HFFc6 (cell line): ENCODE results near the gene FAXC. TPM values are rescaled to one million over a fixed set of nuclear protein-coding genes. Genes with fewer than 3 reads are reported as not detected.

Source experiments
- DNase-seq: peaks from one replicate; pipeline ENCODE4 v3.0.0-alpha.2; 2018
- H3K27ac Mint-ChIP-seq: 2 replicates; pipeline ENCODE4 v1.8.0; 2020; ENCODE audit warnings: mild to moderate bottlenecking, mixed read lengths
- H3K27me3 Mint-ChIP-seq: 2 replicates; pipeline ENCODE4 v1.8.0; 2021; ENCODE audit warnings: mild to moderate bottlenecking, moderate library complexity, mixed read lengths; ENCODE audit not compliant: insufficient read depth
- H3K36me3 Mint-ChIP-seq: 2 replicates; pipeline ENCODE4 v1.8.0; 2021; ENCODE audit warnings: low read depth, mixed read lengths
- H3K4me1 Mint-ChIP-seq: 2 replicates; pipeline ENCODE4 v1.8.0; 2020; ENCODE audit warnings: low read depth, mixed read lengths
- H3K4me3 Mint-ChIP-seq: 2 replicates; pipeline ENCODE4 v1.8.0; 2020; ENCODE audit warnings: mild to moderate bottlenecking, moderate library complexity, mixed read lengths
- H3K9me3 Mint-ChIP-seq: 2 replicates; pipeline ENCODE4 v1.8.0; 2020; ENCODE audit warnings: mild to moderate bottlenecking, mixed read lengths
- total RNA-seq, 6 experiments: library from RNA; stranded (reverse); fragmentation: NEBNext Ultra II Directional; extraction: Animal tissue kit (Norgen Biotek cat#: 25700); gene quantifications; 2 replicates in 1 of 6; 3 replicates in 5 of 6; pipeline ENCODE4 v1.2.3, GENCODE V29; 2021
- TF ChIP-seq, protein P1 (sequence below): fragments of 200-600 bp; sonication (generic); IDR thresholded peaks from 2 replicates; pipeline ENCODE4 v1.5.0; 2021; ENCODE audit warnings: antibody characterized with exemption, mild to moderate bottlenecking

The FAXC gene
- total RNA-seq, 6 experiments from 2014 or later: 1.6 to 3.0 (median 1.9) TPM

- H3K4me3 Mint-ChIP-seq: no peak overlapping the region
- no peak for DNase-seq
- H3K27me3 Mint-ChIP-seq: peaks cover 6% of the 10 kb centered on the region
- TF ChIP-seq, protein P1, sequence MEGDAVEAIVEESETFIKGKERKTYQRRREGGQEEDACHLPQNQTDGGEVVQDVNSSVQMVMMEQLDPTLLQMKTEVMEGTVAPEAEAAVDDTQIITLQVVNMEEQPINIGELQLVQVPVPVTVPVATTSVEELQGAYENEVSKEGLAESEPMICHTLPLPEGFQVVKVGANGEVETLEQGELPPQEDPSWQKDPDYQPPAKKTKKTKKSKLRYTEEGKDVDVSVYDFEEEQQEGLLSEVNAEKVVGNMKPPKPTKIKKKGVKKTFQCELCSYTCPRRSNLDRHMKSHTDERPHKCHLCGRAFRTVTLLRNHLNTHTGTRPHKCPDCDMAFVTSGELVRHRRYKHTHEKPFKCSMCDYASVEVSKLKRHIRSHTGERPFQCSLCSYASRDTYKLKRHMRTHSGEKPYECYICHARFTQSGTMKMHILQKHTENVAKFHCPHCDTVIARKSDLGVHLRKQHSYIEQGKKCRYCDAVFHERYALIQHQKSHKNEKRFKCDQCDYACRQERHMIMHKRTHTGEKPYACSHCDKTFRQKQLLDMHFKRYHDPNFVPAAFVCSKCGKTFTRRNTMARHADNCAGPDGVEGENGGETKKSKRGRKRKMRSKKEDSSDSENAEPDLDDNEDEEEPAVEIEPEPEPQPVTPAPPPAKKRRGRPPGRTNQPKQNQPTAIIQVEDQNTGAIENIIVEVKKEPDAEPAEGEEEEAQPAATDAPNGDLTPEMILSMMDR: no peak
- no peak overlapping the region for H3K27ac Mint-ChIP-seq
- no peaks in the 10 kb centered on the region for H3K36me3 Mint-ChIP-seq
- no peaks in the 10 kb centered on the region for H3K9me3 Mint-ChIP-seq
- peaks cover 6% of the 10 kb centered on the region; the same call in 1 of the 2 replicates for H3K4me1 Mint-ChIP-seq
Observed at GRCh38 chr6:99362678-99363268, 13.3 kb upstream of the FAXC start.

- no peaks in the 10 kb centered on the region for H3K4me1 Mint-ChIP-seq
- H3K27me3 Mint-ChIP-seq: peaks cover 6% of the 10 kb centered on the region
- H3K27ac Mint-ChIP-seq: no peak overlapping the region
- no peak for DNase-seq
- H3K36me3 Mint-ChIP-seq: no peaks in the 10 kb centered on the region
- TF ChIP-seq, protein P1: no peak
- no peak overlapping the region for H3K4me3 Mint-ChIP-seq
- no peaks in the 10 kb centered on the region for H3K9me3 Mint-ChIP-seq
Observed at GRCh38 chr6:99359800-99360199, 10.3 kb upstream of the FAXC start.

GRCh38 chr6:99356641-99357040, 7.2 kb upstream of the FAXC start:
- H3K27ac Mint-ChIP-seq: no peak overlapping the region
- TF ChIP-seq, protein P1: no peak
- no peak for DNase-seq
- no peaks in the 10 kb centered on the region for H3K4me1 Mint-ChIP-seq
- peaks cover 13% of the 10 kb centered on the region for H3K27me3 Mint-ChIP-seq
- no peaks in the 10 kb centered on the region for H3K9me3 Mint-ChIP-seq
- H3K4me3 Mint-ChIP-seq: no peak overlapping the region
- H3K36me3 Mint-ChIP-seq: no peaks in the 10 kb centered on the region

DNA sequence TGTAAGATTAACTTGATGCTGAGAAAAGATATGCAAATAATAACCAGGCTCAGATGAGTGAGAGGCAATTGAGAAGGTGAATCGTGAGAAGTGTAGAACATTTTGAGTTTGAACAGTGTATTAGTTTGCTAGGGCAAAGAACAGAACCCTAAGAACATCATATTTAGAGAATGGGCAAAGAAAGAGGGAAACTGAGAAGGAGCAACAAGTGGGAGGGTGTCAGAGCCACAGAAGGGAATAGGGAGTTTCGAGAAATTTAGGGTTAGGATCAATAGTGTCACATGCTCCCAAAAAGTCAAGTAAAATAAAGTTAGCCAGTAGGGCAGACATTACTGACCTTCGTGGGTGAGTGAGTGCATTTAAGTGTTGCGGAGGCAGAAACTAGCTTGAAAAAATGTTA, 5.5 kb upstream of the FAXC start:
- Mint-ChIP-seq H3K4me1 (no peaks in the 10 kb centered on the region), H3K9me3 (no peaks in the 10 kb centered on the region), H3K36me3 (no peaks in the 10 kb centered on the region), H3K27ac (no peak overlapping the region), H3K4me3 (no peak overlapping the region), H3K27me3 (peaks cover 8% of the 10 kb centered on the region)
- DNase-seq: no peak
- TF ChIP-seq, protein P1: no peak

- Mint-ChIP-seq H3K4me3 (no peak overlapping the region), H3K27ac (no peak overlapping the region), H3K36me3 (no peaks in the 10 kb centered on the region), H3K27me3 (peaks cover 8% of the 10 kb centered on the region), H3K9me3 (no peaks in the 10 kb centered on the region), H3K4me1 (no peaks in the 10 kb centered on the region; the same call in 1 of the 2 replicates)
- no peak for DNase-seq
- TF ChIP-seq, protein P1: no peak
Observed at GRCh38 chr6:99353126-99353525, 3.7 kb upstream of the FAXC start.

GRCh38 chr6:99350573-99350972, 1.1 kb upstream of the FAXC start:
- H3K4me1 Mint-ChIP-seq: peaks cover 1% of the 10 kb centered on the region; the same call in 1 of the 2 replicates
- H3K36me3 Mint-ChIP-seq: no peaks in the 10 kb centered on the region
- TF ChIP-seq, protein P1: no peak
- peaks cover 8% of the 10 kb centered on the region; the same call in 1 of the 2 replicates for H3K27me3 Mint-ChIP-seq
- no peaks in the 10 kb centered on the region for H3K9me3 Mint-ChIP-seq
- no peak for DNase-seq
- H3K4me3 Mint-ChIP-seq: no peak overlapping the region
- no peak overlapping the region for H3K27ac Mint-ChIP-seq
